ENCODE measurements around the gene A4GALT.
"Not testable (repeated sequence)": the region's sequence is repeated elsewhere in the genome, so short reads cannot be mapped to it uniquely, and the experiment has no call there.

The A4GALT gene

GRCh38 chr22:42743501-42743991, 22.9 kb upstream of the A4GALT start:
- no peak for DNase-seq (ENCODE audit: low read depth, low spot score)

GRCh38 chr22:42742940-42743339, 22.3 kb upstream of the A4GALT start:
- H3K27ac ChIP-seq, result no peak overlapping the region

More at GRCh38 chr22:42743501-42743991, 22.9 kb upstream of the A4GALT start:
- no peak overlapping the region for H3K27ac ChIP-seq

GRCh38 chr22:42740320-42740719, 19.6 kb upstream of the A4GALT start:
- not testable (repeated sequence) for DNase-seq (ENCODE audit: low read depth, low spot score)
- H3K27ac ChIP-seq, result peak overlapping the region; percentile 29

More at GRCh38 chr22:42742940-42743339, 22.3 kb upstream of the A4GALT start:
- DNase-seq (ENCODE audit: low read depth, low spot score), result no peak

GRCh38 chr22:42734406-42734805, 13.7 kb upstream of the A4GALT start:
- H3K27ac ChIP-seq, result no peak overlapping the region
- no peak for DNase-seq (ENCODE audit: low read depth, low spot score)

GRCh38 chr22:42733394-42733793, 12.7 kb upstream of the A4GALT start:
- H3K27ac ChIP-seq; DNase-seq (ENCODE audit: low read depth, low spot score): not testable (repeated sequence)

- no peak overlapping the region for H3K27ac ChIP-seq
- no peak for DNase-seq (ENCODE audit: low read depth, low spot score)
Measured at GRCh38 chr22:42732081-42732480, 11.4 kb upstream of the A4GALT start.

- H3K27ac ChIP-seq, result peak overlapping the region; percentile 52
Measured at GRCh38 chr22:42726811-42727210, 6.1 kb upstream of the A4GALT start.

GRCh38 chr22:42725606-42726355, 5.1 kb upstream of the A4GALT start:
- DNase-seq (ENCODE audit: low read depth, low spot score), result no peak
- no peak overlapping the region for H3K27ac ChIP-seq

More at GRCh38 chr22:42726811-42727210, 6.1 kb upstream of the A4GALT start:
- DNase-seq (ENCODE audit: low read depth, low spot score), result no peak

- H3K27ac ChIP-seq, result no peak overlapping the region
- DNase-seq (ENCODE audit: low read depth, low spot score), result no peak
Measured at GRCh38 chr22:42724062-42724461, 3.4 kb upstream of the A4GALT start.

GRCh38 chr22:42721045-42721434, 370 bp upstream of the A4GALT start:
- no peak overlapping the region for H3K27ac ChIP-seq
- no peak for DNase-seq (ENCODE audit: low read depth, low spot score)

GRCh38 chr22:42719656-42720262, 911 bp downstream of the A4GALT start:
- DNase-seq (ENCODE audit: low read depth, low spot score), result no peak
- H3K27ac ChIP-seq, result peak overlapping the region; percentile 20

GRCh38 chr22:42719133-42719532, 1.5 kb downstream of the A4GALT start:
- H3K27ac ChIP-seq, result peak overlapping the region; percentile 20
- no peak for DNase-seq (ENCODE audit: low read depth, low spot score)

- DNase-seq (ENCODE audit: low read depth, low spot score), result no peak
- H3K27ac ChIP-seq, result peak overlapping the region; percentile 39
Measured at GRCh38 chr22:42717197-42717928, 3.3 kb downstream of the A4GALT start.

- DNase-seq (ENCODE audit: low read depth, low spot score), result no peak
- H3K27ac ChIP-seq, result peak overlapping the region; percentile 39
Measured at GRCh38 chr22:42716649-42717127, 4.0 kb downstream of the A4GALT start.

- no peak for DNase-seq (ENCODE audit: low read depth, low spot score)
- no peak overlapping the region for H3K27ac ChIP-seq
Measured at GRCh38 chr22:42716221-42716620, 4.4 kb downstream of the A4GALT start.

- H3K27ac ChIP-seq, result no peak overlapping the region
- no peak for DNase-seq (ENCODE audit: low read depth, low spot score)
Measured at GRCh38 chr22:42714768-42715390, 5.8 kb downstream of the A4GALT start.

- H3K27ac ChIP-seq, result no peak overlapping the region
- no peak for DNase-seq (ENCODE audit: low read depth, low spot score)
Measured at GRCh38 chr22:42714308-42714707, 6.4 kb downstream of the A4GALT start.

- DNase-seq (ENCODE audit: low read depth, low spot score), result no peak
- no peak overlapping the region for H3K27ac ChIP-seq
Measured at GRCh38 chr22:42711895-42712837, 8.5 kb downstream of the A4GALT start.

- no peak overlapping the region for H3K27ac ChIP-seq
- no peak for DNase-seq (ENCODE audit: low read depth, low spot score)
Measured at GRCh38 chr22:42711281-42711731, 9.4 kb downstream of the A4GALT start.

Measured in epithelial cell of prostate (primary cell).